Activated CD8-positive, alpha-beta memory T cell treated with anti-CD3 and anti-CD28 coated beads, Interleukin-2, amount 50 U/mL, for 24 hours (primary cell): ENCODE data around the gene ITPR2.

Experiments used
- DNase-seq: peaks from one replicate; pipeline ENCODE4 v3.0.0-alpha.2; 2020; ENCODE audit errors: extremely low read depth

ITPR2 gene

GRCh38 chr12:26821212-26821701, 11.7 kb downstream of the ITPR2 start:
- no peak for DNase-seq

- no peak for DNase-seq
Observed at GRCh38 chr12:26818636-26819035, 14.4 kb downstream of the ITPR2 start.

- no peak for DNase-seq
Observed at GRCh38 chr12:26818201-26818600, 14.8 kb downstream of the ITPR2 start.

GRCh38 chr12:26817183-26817591, 15.8 kb downstream of the ITPR2 start:
- DNase-seq: no peak

- no peak for DNase-seq
Observed at GRCh38 chr12:26813812-26814211, 19.2 kb downstream of the ITPR2 start.

GRCh38 chr12:26810330-26810729, 22.7 kb downstream of the ITPR2 start:
- DNase-seq: no peak

- no peak for DNase-seq
Observed at GRCh38 chr12:26809611-26810285, 23.2 kb downstream of the ITPR2 start.

GRCh38 chr12:26808766-26809476, 24.1 kb downstream of the ITPR2 start:
- DNase-seq: no peak

- DNase-seq: no peak
Observed at GRCh38 chr12:26807292-26807691, 25.7 kb downstream of the ITPR2 start.

- no peak for DNase-seq
Observed at GRCh38 chr12:26806556-26806955, 26.4 kb downstream of the ITPR2 start.

GRCh38 chr12:26805401-26805971, 27.5 kb downstream of the ITPR2 start:
- DNase-seq: no peak

GRCh38 chr12:26803552-26803951, 29.4 kb downstream of the ITPR2 start:
- no peak for DNase-seq

GRCh38 chr12:26801486-26801885, 31.5 kb downstream of the ITPR2 start:
- DNase-seq: no peak

- no peak for DNase-seq
Observed at GRCh38 chr12:26800858-26801257, 32.1 kb downstream of the ITPR2 start.

- no peak for DNase-seq
Observed at GRCh38 chr12:26800347-26800746, 32.6 kb downstream of the ITPR2 start.

- DNase-seq: no peak
Observed at GRCh38 chr12:26799741-26800140, 33.3 kb downstream of the ITPR2 start.

- DNase-seq: no peak
Observed at GRCh38 chr12:26798640-26799039, 34.4 kb downstream of the ITPR2 start.

- no peak for DNase-seq
Observed at GRCh38 chr12:26798023-26798422, 35.0 kb downstream of the ITPR2 start.

- no peak for DNase-seq
Observed at GRCh38 chr12:26795910-26796309, 37.1 kb downstream of the ITPR2 start.

GRCh38 chr12:26791301-26791791, 41.6 kb downstream of the ITPR2 start:
- no peak for DNase-seq

- no peak for DNase-seq
Observed at GRCh38 chr12:26790645-26790994, 42.4 kb downstream of the ITPR2 start.

GRCh38 chr12:26789731-26790644, 43.0 kb downstream of the ITPR2 start:
- DNase-seq: no peak
